Mammary epithelial cell (primary cell): ENCODE results near the gene CNTNAP2.

Experiments used
- CTCF ChIP-seq, 2 donors: IDR thresholded peaks in 1 of 2; conservative IDR thresholded peaks in 1 of 2; 2 replicates each; pipeline ENCODE4 v1.5.1; 2011 to 2012; ENCODE audit warnings: inconsistent platforms in 2 of 2, low read length in 2 of 2, mild to moderate bottlenecking in 2 of 2, control low read depth in 1 of 2, low read depth in 1 of 2; ENCODE audit not compliant: insufficient read depth in 1 of 2; ENCODE audit errors: extremely low read depth in 1 of 2
- EZH2 ChIP-seq: IDR thresholded peaks from 2 replicates; pipeline ENCODE4 v1.6.1; 2012; ENCODE audit warnings: low read length, inconsistent platforms, borderline replicate concordance

- TF ChIP-seq CTCF (conservative IDR thresholded peaks at IDR 0.05 in 1 of 2, IDR thresholded peaks at IDR 0.05 in 1 of 2; ENCODE audit: extremely low read depth in 1 of 2, insufficient read depth in 1 of 2, low read depth in 1 of 2, low read length in 2 of 2) (no peak), EZH2 (no peak)
Measured at GRCh38 chr7:148464947-148465346, 2348.3 kb downstream of the CNTNAP2 start.
